NCI-H2107 treated with DMSO at 0.1 percent for 48 hours (cell line): ENCODE data around the gene STK32B.
"Not testable (repeated sequence)": the region's sequence is repeated elsewhere in the genome, so short reads cannot be mapped to it uniquely, and the experiment has no call there.

Experiments used
- DNase-seq: peaks from one replicate; lab custom pipeline; 2025; ENCODE audit not compliant: unreplicated experiment; lab: John Stamatoyannopoulos, UW

The STK32B gene

GRCh38 chr4:5066968-5067367, 15.7 kb downstream of the STK32B start:
- not testable (repeated sequence) for DNase-seq

- DNase-seq, result no peak
These were observed 16.6 kb downstream of the STK32B start for GRCh38 chr4:5067908-5068307.

- no peak for DNase-seq
These were observed 18.6 kb downstream of the STK32B start for GRCh38 chr4:5069901-5070300.

GRCh38 chr4:5072948-5073347, 21.7 kb downstream of the STK32B start:
- DNase-seq, result no peak

GRCh38 chr4:5078009-5078408, 26.7 kb downstream of the STK32B start:
- DNase-seq, result no peak

GRCh38 chr4:5079581-5079980, 28.3 kb downstream of the STK32B start:
- DNase-seq, result no peak

- DNase-seq, result no peak
These were observed 30.2 kb downstream of the STK32B start for GRCh38 chr4:5081441-5081999.

- DNase-seq, result no peak
These were observed 31.1 kb downstream of the STK32B start for GRCh38 chr4:5082376-5082775.

- no peak for DNase-seq
These were observed 33.7 kb downstream of the STK32B start for GRCh38 chr4:5084911-5085475.

- DNase-seq, result no peak
These were observed 35.3 kb downstream of the STK32B start for GRCh38 chr4:5086535-5086934.

- no peak for DNase-seq
These were observed 45.0 kb downstream of the STK32B start for GRCh38 chr4:5096261-5096660.

GRCh38 chr4:5098176-5098575, 46.9 kb downstream of the STK32B start:
- no peak for DNase-seq

- no peak for DNase-seq
These were observed 49.1 kb downstream of the STK32B start for GRCh38 chr4:5100336-5100735.

GRCh38 chr4:5100986-5101385, 49.7 kb downstream of the STK32B start:
- no peak for DNase-seq

- no peak for DNase-seq
These were observed 50.3 kb downstream of the STK32B start for GRCh38 chr4:5101571-5101970.

GRCh38 chr4:5110901-5111300, 59.6 kb downstream of the STK32B start:
- no peak for DNase-seq

GRCh38 chr4:5112333-5113095, 61.2 kb downstream of the STK32B start:
- DNase-seq, result no peak

- DNase-seq, result no peak
These were observed 63.7 kb downstream of the STK32B start for GRCh38 chr4:5114950-5115349.

- no peak for DNase-seq
These were observed 67.0 kb downstream of the STK32B start for GRCh38 chr4:5118091-5118786.

GRCh38 chr4:5118994-5119835, 67.9 kb downstream of the STK32B start:
- DNase-seq, result no peak

GRCh38 chr4:5120067-5120466, 68.8 kb downstream of the STK32B start:
- no peak for DNase-seq
